Stimulated activated CD8-positive, alpha-beta memory T cell treated with anti-CD3 and anti-CD28 coated beads, Interleukin-7, amount 100 ng/mL, for 48 hours (primary cell): ENCODE measurements around the gene PI4KA.
"Not testable (repeated sequence)": the region's sequence is repeated elsewhere in the genome, so short reads cannot be mapped to it uniquely, and the experiment has no call there.

Source experiments
- DNase-seq, 2 donors: peaks; one replicate each; pipeline ENCODE4 v3.0.0-alpha.2; 2020; ENCODE audit warnings: low read depth in 1 of 2; ENCODE audit errors: extremely low read depth in 1 of 2

Gene PI4KA

DNA sequence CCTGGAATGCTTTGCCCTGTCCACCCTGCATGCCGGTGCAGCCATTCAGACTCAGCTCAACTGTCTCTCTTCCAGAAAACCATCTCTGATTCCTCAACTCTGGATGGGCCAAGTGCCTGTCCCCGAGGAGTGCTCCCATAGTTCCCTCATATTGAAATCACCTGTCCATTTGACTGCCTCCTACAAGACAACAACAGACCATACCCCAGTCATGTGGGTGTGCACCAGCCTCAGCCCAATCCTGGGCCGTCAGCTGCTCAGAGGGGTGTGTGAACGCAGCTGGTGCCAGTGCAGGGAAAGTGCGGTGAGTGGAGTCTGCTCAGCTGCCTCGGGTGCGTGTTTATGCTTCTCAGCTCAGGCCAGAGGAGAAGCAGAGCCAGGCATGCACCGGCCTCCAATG, 126.2 kb downstream of the PI4KA start:
- not testable (repeated sequence) for DNase-seq

- no peak for DNase-seq
Measured at GRCh38 chr22:20729194-20729593, 129.4 kb downstream of the PI4KA start.

DNA sequence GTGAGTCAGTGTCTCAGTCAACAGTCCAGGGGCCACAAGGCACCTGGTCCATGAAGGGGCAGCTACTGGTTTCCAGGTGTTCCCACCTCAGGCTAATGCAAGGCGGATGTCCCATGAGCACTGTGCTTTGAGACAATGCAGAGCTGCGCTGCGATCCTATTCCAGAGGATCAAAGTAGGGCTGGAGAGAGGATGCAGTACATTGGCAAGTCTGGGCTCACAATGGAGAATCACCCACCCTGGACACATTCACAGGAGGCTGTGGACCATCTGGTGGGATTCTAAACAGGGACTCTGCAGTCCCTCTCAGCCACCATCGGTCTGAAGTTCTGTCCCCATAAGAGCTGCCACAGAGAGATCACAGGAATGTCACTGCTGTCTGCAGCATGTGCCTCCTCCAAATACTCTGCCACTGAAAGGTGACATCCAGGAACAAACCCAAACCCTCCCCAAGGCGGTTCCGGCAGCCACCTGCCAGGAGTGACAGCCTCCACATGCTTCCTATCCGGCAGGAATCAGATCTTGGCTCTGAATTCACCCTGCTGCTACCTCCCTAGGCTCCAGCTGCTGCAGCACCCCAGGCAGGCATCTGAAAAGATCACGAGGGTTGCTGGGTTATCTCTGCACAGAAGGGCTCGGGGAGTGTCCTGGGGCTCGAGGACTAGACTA, 130.0 kb downstream of the PI4KA start:
- DNase-seq, result no peak

- no peak for DNase-seq
Measured at GRCh38 chr22:20727118-20728015, 131.2 kb downstream of the PI4KA start.

DNA sequence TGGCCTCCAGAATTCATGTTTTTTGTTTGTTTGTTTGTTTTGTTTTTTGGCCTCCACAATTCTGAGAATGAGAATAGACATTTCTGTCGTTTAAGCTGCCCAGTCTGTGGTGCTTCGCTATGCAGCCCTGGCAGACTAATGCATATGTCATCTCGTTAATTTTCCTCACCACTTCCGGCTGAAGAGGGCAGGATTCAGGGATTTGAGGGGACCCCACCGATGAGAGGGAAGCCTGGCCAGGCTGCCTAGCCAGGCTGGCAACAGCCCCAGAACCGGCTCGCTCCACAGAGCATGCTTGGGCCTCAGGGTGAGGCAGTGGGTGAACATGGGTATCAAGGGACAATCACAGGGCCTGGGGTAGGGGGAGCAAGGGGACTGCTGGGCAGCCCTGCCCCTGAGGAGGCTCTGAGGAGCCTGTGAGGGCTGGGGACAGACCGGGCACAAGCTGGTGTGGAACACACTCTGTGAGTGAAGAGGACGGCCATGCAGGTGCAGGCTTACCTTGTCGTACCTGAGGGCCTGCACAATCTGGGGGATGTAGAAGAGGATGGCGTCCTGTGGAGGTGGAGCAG, 132.5 kb downstream of the PI4KA start:
- DNase-seq, result no peak

GRCh38 chr22:20724676-20725454, 133.7 kb downstream of the PI4KA start:
- DNase-seq, result no peak

DNA sequence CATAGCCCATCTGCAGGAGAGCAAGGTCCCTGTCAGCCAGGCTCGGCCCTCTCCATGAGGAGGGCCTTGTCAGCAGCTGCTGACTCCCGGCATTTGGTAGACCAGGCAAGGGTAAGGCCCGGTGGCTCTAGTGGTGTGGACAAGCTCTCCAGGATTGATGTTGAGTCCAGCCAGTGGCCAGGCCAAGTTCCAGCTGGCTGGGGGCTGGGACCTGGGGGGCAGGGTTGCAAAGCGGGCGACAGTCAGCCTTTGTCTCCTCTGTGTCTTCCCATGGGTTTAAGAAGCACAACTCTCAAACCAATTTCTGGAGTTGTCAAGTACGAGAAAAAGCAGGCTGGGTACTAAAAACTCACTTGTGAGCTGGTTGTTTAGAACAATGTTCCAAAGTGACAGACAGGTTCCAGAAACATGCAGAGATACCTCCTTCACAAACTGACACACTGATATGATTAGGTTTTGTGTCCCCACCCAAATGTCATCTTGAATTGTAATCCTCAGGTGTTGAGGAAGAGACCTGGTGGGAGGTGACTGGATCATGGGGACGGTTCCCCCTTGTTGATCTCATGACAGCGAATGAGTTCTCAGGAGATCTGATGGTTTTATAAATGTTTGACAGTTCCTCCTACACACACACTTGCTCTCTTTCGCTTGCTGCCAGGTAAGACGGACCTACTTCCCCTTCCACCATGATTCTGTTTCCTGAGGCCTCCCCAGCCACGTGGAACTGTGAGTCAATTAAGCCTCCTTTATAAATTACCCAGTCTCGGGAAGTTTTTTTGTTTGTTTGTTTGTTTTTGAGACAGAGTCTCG, 137.0 kb downstream of the PI4KA start:
- no peak for DNase-seq

DNA sequence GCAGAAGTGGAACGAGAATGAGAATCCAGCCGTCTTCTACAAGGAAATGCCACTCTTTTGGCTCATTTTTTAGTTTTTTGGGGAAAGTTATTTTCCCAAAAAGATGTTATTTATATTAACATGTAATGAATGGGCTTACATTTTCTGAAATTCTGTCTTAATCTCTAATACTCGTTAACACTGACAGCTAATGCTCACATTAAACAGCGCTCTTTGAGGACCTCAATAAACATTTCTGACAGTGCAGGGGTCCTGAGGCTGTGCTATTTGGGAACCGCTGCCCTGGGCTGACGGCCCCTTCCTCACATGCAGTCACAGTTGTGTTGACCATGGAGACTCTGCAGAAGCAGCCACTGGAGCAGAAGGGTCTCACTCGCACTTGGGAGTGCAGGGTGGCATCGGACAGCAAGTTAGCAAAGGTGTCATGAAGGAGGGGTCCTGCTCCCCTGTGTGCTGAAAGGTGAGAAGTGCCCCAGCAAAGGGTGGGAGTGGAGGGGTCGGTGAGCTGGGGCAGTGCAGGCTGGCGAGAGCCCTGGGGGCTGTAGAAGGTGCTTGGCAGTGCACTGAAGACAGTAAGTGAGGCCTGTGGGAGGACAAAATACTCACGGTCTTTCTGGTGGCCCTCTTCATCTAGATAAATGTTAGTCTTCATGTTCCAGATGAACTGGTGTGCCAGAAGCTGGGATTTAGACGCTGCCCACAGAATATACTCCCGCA, 137.8 kb downstream of the PI4KA start:
- no peak for DNase-seq

DNA sequence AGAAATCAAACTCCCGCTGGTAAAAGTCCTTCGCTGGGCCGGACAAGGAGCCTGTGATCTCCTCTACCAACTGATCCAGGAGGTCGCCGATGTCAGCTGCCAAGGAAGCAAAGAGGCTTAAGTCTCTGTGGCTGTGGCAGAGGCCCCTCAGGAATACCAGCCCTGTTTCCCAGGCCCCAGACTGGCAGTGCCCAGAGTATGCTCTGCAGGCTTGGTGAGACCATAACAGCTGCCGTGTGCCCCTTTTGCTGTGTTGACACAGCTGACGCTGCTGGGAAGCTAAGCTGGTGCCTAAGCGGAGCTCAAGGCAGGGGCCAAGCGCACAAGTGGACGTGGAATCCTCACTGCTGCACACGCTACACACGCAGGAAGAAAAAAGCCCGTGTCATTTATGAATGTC, 139.9 kb downstream of the PI4KA start:
- DNase-seq, result not testable (repeated sequence)

DNA sequence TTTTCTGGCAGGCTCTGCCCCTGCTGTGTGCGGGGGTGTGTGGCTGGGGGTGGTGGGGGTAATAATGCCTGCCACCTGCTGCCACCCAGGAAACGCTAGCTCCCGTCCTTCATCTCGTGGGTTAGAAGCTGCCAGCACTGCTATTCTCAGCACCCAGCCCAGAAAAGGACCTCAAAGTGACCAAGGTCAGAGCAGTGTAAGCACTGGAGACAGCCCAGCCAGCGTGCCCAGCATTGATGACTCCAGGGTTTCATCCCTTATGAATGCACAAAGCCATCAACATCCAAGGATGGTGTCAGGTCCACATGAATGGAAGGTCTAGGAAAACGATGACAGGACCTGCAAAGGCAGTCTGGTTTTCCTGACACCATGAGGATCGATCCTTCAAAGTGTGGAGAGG, 140.6 kb downstream of the PI4KA start:
- DNase-seq, result not testable (repeated sequence)

DNA sequence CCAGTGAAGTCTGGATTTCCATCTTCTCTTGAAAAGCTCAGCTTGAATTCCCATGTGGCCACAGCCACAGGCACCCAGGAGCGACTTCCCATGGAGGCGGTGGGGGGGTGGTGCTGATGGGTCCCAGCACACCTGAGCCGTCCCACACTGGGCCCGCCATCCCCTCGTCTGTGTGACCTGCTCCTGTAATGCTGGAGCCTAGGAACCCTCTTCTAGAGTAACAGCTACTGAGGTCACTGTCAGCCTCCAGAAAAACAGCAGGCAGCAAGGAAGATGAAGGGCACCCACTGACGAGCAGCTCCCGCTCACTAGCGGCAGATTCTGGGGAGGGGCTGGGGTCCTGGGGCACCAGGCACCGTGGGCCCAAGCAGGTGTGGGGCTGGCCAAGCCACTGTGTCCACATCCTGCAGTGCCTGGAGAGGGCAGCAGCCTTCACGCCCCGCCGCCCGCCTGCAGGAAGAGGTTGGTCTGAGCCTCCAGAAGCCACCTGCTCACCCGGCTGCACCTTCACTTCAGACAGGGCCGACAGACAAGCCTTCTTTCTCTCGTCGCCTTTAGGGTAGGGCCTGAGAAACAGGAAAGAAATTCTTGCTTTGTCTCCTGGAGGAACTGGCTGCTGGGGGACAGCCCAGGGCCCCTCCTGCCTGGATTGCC, 141.3 kb downstream of the PI4KA start:
- not testable (repeated sequence) for DNase-seq

- DNase-seq, result not testable (repeated sequence)
Measured at GRCh38 chr22:20713116-20713515, 145.5 kb downstream of the PI4KA start.

DNA sequence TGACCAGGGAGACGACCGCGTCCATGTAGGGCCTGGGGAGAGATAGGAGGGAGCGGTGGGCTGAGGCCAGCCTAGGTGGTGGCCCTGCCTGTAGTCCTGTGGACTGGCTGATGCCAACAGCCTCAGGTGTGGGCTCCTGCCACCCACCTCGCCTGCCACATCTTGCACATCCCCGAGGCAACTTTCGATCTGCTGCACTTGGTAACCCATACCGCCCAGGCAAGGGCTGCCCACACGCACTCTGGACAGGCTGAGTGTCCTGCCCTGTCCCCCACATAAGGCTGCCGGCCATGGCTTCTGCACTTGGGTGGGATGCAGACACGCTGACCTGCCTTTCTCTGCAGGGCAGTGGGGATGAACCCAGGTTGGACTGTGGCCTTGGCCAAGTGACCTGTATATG, 148.6 kb downstream of the PI4KA start:
- not testable (repeated sequence) for DNase-seq

GRCh38 chr22:20707549-20708118, 151.0 kb downstream of the PI4KA start:
- DNase-seq, result not testable (repeated sequence)

DNA sequence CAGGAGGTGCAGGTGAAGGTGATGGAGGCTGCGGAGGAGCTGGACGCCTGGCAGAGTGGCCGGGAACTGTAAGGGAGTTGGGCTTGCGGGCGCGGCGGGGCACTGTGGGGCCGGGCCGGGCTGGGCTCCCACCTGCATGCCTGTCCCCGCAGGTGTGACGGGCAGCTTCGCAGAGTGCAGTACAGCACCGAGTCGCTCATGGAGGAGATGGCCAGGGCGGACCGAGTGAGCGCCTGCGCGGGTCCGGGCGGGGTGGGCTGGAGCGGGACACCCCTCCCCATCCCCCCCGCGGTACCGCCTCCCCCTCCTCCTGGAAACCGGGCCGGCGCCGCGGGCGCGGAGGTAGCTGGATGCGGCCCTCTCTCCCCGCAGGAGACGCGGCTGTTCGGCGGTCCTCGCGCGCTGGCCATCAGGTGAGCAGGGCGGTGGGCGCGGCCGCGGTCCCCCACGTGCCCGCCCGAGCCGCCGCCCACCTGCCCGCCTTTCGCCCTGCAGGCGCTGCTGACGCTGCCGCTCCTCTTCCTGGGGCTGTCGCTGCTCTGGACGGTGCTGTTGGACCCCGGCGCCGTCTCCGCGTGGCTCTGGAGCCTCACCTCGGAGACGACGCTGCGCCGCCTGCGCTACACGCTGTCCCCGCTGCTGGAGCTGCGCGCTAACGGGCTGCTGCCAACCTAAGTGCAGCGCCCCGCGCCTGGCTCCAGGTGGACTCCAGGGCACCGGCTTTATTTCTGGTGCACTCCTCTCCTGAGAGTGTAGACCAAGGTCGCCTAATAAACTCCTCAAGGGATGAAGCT, 154.6 kb downstream of the PI4KA start:
- not testable (repeated sequence) for DNase-seq

GRCh38 chr22:20703414-20703806, 155.2 kb downstream of the PI4KA start:
- peak in 1 of 2 donors; percentile 25 for DNase-seq

DNA sequence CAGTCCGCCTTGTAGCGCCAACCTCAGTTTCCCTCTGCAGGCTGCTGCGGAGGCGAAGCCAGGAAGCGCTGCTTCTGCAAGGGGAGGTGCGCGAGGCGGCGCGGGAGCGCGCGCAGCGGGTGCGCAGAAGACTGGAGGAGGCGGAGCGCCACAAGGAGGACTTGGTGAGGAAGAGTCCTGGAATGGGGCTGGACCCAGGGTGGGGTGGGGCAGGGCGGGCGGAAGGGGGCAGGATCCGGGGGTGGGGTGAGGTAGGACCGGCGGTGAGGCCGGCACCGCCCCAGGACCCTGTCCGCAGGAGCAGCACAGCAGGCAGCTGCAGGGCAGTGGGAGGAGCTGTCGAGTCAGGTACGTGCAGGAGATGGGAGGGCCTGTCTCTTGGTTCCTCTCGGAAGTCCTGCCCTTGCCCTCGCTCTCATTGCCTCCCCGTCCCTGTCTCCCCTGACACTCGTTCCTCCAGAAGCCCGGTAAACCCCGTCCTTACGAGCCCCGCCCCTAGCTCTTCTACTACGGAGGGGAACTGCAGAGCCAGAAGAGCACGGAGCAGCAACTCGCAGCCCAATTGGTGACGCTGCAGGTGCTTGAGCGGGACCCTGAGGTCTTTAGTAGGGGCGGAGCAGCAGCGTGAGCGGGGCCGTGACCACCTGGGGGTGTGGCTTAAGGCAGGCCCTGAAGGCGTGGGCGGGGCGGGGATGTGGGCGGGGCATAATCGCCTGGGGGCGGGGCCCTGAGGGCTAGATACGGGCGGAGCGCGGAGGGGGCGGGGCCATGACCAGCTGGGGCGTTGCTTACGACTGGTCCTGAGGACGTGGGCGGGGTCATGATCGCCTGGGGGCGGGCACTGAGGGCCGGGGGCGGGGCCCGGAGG, 155.8 kb downstream of the PI4KA start:
- peak; percentile 86 to 90 for DNase-seq
